GM21381 (cell line): ENCODE measurements around the gene CCDC121.

Experiments used
- ATAC-seq: cut with Tn5 transposase; IDR thresholded peaks from one replicate; pipeline ENCODE4 v1.9.1; 2021; ENCODE audit warnings: mild to moderate bottlenecking, moderate library complexity; ENCODE audit not compliant: unreplicated experiment

CCDC121 gene

GRCh38 chr2:27628767-27629709, at the start of gene CCDC121, which contains the start of gene GPN1:
CCDC121 (minus strand) TSS chr2:27629012; CDS start chr2:27627799, 1,213 bp downstream.
GPN1 (plus strand) TSS chr2:27629050; CDS start chr2:27629059, 9 bp downstream.
- ATAC-seq, result peak; percentile 97

- no peak for ATAC-seq
Measured at GRCh38 chr2:27672723-27673486, 44.1 kb upstream of the CCDC121 start.

GRCh38 chr2:27671235-27671634, 42.4 kb upstream of the CCDC121 start:
- no peak for ATAC-seq

- no peak for ATAC-seq
Measured at GRCh38 chr2:27667446-27667845, 38.6 kb upstream of the CCDC121 start.

- ATAC-seq, result no peak
Measured at GRCh38 chr2:27664622-27665363, 36.0 kb upstream of the CCDC121 start.

- no peak for ATAC-seq
Measured at GRCh38 chr2:27664154-27664574, 35.4 kb upstream of the CCDC121 start.

GRCh38 chr2:27663285-27664153, 34.7 kb upstream of the CCDC121 start, which contains the start of the genes SLC4A1AP and SUPT7L:
SLC4A1AP (plus strand) TSS chr2:27663889; CDS start chr2:27663915, 26 bp downstream.
SUPT7L (minus strand) TSS chr2:27663614; CDS start chr2:27662192, 1,422 bp downstream.
- peak; percentile 63 for ATAC-seq

- no peak for ATAC-seq
Measured at GRCh38 chr2:27661371-27661770, 32.6 kb upstream of the CCDC121 start.

- no peak for ATAC-seq
Measured at GRCh38 chr2:27655155-27655951, 26.5 kb upstream of the CCDC121 start.

GRCh38 chr2:27653397-27653796, 24.6 kb upstream of the CCDC121 start:
- no peak for ATAC-seq

- ATAC-seq, result no peak
Measured at GRCh38 chr2:27652790-27653189, 24.0 kb upstream of the CCDC121 start.

GRCh38 chr2:27652341-27652740, 23.5 kb upstream of the CCDC121 start:
- no peak for ATAC-seq

GRCh38 chr2:27651056-27651455, 22.2 kb upstream of the CCDC121 start:
- ATAC-seq, result no peak

- no peak for ATAC-seq
Measured at GRCh38 chr2:27647737-27648136, 18.9 kb upstream of the CCDC121 start.

- ATAC-seq, result no peak
Measured at GRCh38 chr2:27647289-27647688, 18.5 kb upstream of the CCDC121 start.

- no peak for ATAC-seq
Measured at GRCh38 chr2:27645197-27645596, 16.4 kb upstream of the CCDC121 start.

GRCh38 chr2:27640722-27641245, 12.0 kb upstream of the CCDC121 start:
- ATAC-seq, result no peak

- no peak for ATAC-seq
Measured at GRCh38 chr2:27638709-27639108, 9.9 kb upstream of the CCDC121 start.
